Measurements from ENCODE around the gene KDM4F.

DNA sequence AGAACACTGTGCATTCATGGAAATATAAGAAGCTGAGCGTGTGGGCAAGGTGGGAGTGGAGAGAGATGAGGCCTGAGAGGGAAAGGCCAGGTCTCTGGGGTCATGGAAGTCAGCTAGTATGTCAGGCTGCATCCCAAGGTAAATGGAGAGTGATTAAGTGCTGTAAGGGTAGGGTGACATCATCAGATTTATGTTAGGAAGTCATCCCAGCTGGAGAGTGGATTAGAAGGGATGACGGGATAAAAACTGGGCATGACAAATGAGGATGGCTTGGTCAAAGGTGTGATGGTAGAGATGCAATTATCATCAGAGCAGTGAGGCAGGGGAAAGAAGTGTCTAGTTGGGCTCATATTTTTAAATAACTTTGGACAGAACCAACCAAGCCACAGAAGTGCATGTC, 36.9 kb downstream of the KDM4F start:
- TF ChIP-seq POLR2A (IDR thresholded peaks at IDR 0.05; ENCODE audit: borderline replicate concordance, extremely low read depth, insufficient read depth, insufficient read length), result no peak
- TF ChIP-seq, protein P1, sequence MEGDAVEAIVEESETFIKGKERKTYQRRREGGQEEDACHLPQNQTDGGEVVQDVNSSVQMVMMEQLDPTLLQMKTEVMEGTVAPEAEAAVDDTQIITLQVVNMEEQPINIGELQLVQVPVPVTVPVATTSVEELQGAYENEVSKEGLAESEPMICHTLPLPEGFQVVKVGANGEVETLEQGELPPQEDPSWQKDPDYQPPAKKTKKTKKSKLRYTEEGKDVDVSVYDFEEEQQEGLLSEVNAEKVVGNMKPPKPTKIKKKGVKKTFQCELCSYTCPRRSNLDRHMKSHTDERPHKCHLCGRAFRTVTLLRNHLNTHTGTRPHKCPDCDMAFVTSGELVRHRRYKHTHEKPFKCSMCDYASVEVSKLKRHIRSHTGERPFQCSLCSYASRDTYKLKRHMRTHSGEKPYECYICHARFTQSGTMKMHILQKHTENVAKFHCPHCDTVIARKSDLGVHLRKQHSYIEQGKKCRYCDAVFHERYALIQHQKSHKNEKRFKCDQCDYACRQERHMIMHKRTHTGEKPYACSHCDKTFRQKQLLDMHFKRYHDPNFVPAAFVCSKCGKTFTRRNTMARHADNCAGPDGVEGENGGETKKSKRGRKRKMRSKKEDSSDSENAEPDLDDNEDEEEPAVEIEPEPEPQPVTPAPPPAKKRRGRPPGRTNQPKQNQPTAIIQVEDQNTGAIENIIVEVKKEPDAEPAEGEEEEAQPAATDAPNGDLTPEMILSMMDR (IDR thresholded peaks at IDR 0.05 in 2 of 3, conservative IDR thresholded peaks at IDR 0.05 in 1 of 3; ENCODE audit: borderline replicate concordance in 1 of 3, insufficient read depth in 1 of 3, low read depth in 2 of 3, low read length in 2 of 3), result no peak
- no peak for TF ChIP-seq EZH2 (IDR thresholded peaks at IDR 0.05)
- TF ChIP-seq, protein P2, sequence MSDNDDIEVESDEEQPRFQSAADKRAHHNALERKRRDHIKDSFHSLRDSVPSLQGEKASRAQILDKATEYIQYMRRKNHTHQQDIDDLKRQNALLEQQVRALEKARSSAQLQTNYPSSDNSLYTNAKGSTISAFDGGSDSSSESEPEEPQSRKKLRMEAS (IDR thresholded peaks at IDR 0.05), result no peak
- TF ChIP-seq SP1 (IDR thresholded peaks at IDR 0.05; ENCODE audit: low read depth), result no peak
- TF ChIP-seq, protein P3, sequence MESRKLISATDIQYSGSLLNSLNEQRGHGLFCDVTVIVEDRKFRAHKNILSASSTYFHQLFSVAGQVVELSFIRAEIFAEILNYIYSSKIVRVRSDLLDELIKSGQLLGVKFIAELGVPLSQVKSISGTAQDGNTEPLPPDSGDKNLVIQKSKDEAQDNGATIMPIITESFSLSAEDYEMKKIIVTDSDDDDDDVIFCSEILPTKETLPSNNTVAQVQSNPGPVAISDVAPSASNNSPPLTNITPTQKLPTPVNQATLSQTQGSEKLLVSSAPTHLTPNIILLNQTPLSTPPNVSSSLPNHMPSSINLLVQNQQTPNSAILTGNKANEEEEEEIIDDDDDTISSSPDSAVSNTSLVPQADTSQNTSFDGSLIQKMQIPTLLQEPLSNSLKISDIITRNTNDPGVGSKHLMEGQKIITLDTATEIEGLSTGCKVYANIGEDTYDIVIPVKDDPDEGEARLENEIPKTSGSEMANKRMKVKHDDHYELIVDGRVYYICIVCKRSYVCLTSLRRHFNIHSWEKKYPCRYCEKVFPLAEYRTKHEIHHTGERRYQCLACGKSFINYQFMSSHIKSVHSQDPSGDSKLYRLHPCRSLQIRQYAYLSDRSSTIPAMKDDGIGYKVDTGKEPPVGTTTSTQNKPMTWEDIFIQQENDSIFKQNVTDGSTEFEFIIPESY (IDR thresholded peaks at IDR 0.05; ENCODE audit: extremely low read depth, insufficient replicate concordance, low read length), result no peak
- TF ChIP-seq POLR2AphosphoS5 (IDR thresholded peaks at IDR 0.05; ENCODE audit: low read depth, low read length), result no peak
- no peak for TF ChIP-seq EZH2phosphoT487 (IDR thresholded peaks at IDR 0.05; ENCODE audit: borderline replicate concordance)
- no peak for TF ChIP-seq CBX3 (IDR thresholded peaks at IDR 0.05; ENCODE audit: low read depth)
- TF ChIP-seq, protein P4, sequence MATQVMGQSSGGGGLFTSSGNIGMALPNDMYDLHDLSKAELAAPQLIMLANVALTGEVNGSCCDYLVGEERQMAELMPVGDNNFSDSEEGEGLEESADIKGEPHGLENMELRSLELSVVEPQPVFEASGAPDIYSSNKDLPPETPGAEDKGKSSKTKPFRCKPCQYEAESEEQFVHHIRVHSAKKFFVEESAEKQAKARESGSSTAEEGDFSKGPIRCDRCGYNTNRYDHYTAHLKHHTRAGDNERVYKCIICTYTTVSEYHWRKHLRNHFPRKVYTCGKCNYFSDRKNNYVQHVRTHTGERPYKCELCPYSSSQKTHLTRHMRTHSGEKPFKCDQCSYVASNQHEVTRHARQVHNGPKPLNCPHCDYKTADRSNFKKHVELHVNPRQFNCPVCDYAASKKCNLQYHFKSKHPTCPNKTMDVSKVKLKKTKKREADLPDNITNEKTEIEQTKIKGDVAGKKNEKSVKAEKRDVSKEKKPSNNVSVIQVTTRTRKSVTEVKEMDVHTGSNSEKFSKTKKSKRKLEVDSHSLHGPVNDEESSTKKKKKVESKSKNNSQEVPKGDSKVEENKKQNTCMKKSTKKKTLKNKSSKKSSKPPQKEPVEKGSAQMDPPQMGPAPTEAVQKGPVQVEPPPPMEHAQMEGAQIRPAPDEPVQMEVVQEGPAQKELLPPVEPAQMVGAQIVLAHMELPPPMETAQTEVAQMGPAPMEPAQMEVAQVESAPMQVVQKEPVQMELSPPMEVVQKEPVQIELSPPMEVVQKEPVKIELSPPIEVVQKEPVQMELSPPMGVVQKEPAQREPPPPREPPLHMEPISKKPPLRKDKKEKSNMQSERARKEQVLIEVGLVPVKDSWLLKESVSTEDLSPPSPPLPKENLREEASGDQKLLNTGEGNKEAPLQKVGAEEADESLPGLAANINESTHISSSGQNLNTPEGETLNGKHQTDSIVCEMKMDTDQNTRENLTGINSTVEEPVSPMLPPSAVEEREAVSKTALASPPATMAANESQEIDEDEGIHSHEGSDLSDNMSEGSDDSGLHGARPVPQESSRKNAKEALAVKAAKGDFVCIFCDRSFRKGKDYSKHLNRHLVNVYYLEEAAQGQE (IDR thresholded peaks at IDR 0.05; ENCODE audit: low read depth), result no peak
- TF ChIP-seq ZFX (IDR thresholded peaks at IDR 0.05), result no peak

Data from HCT116 (cell line).